HG03342 (cell line): ENCODE data around the gene PHAX.
"Not testable (repeated sequence)": the region's sequence is repeated elsewhere in the genome, so short reads cannot be mapped to it uniquely, and the experiment has no call there.

Experiments used
- ATAC-seq: cut with Tn5 transposase; IDR thresholded peaks from one replicate; pipeline ENCODE4 v1.9.1; 2021; ENCODE audit warnings: mild to moderate bottlenecking, moderate library complexity; ENCODE audit not compliant: unreplicated experiment

PHAX gene

GRCh38 chr5:126651013-126651577 lies 50.3 kb downstream of the PHAX start:
- no peak for ATAC-seq

GRCh38 chr5:126656401-126657007 lies 55.8 kb downstream of the PHAX start:
- ATAC-seq, result no peak

GRCh38 chr5:126658561-126658960 lies 57.8 kb downstream of the PHAX start:
- ATAC-seq, result no peak

GRCh38 chr5:126659805-126660482 lies 59.2 kb downstream of the PHAX start:
- no peak for ATAC-seq

GRCh38 chr5:126664586-126664985 lies 63.8 kb downstream of the PHAX start:
- ATAC-seq, result no peak

- ATAC-seq, result not testable (repeated sequence)
Observed at GRCh38 chr5:126670109-126670508, 69.4 kb downstream of the PHAX start.

GRCh38 chr5:126671681-126672080 lies 70.9 kb downstream of the PHAX start:
- ATAC-seq, result not testable (repeated sequence)

- ATAC-seq, result no peak
Observed at GRCh38 chr5:126673477-126673876, 72.7 kb downstream of the PHAX start.

- ATAC-seq, result no peak
Observed at GRCh38 chr5:126674145-126674544, 73.4 kb downstream of the PHAX start.

GRCh38 chr5:126675338-126675737 lies 74.6 kb downstream of the PHAX start:
- ATAC-seq, result no peak

GRCh38 chr5:126676195-126676624 lies 75.5 kb downstream of the PHAX start:
- ATAC-seq, result peak; percentile 83
